CD14-positive monocyte (primary cell): ENCODE measurements around the gene BRICD5. TPM values are rescaled to one million over a fixed set of nuclear protein-coding genes. Genes with fewer than 3 reads are reported as not detected.

Experiments
- DNase-seq, 3 donors: peaks; one replicate each; pipeline ENCODE4 v3.0.0-alpha.2; 2011 to 2022
- H2AFZ ChIP-seq: 2 replicates; pipeline ENCODE4 v1.6.0; 2012; ENCODE audit warnings: mild to moderate bottlenecking, low read depth, low read length, inconsistent platforms; ENCODE audit not compliant: insufficient read depth, poor library complexity, severe bottlenecking
- H3K27ac ChIP-seq, 2 donors: 1 replicate in 1 of 2; 2 replicates in 1 of 2; pipeline ENCODE4 v1.5.1; 2012 to 2013; ENCODE audit warnings: low read length in 2 of 2, control low read depth in 1 of 2, inconsistent platforms in 1 of 2, low read depth in 1 of 2, mild to moderate bottlenecking in 1 of 2
- H3K27me3 ChIP-seq, 2 donors: one replicate each; pipeline versions ENCODE4 v1.6.0 to v1.6.1; 2011 to 2013; ENCODE audit warnings: low read length in 2 of 2; ENCODE audit not compliant: control insufficient read depth in 2 of 2, insufficient read depth in 2 of 2
- H3K36me3 ChIP-seq, 2 donors: replicated peaks in 1 of 2; 1 replicate in 1 of 2; 2 replicates in 1 of 2; pipeline versions ENCODE4 v1.5.1 to v1.6.1; 2012 to 2013; ENCODE audit warnings: low read length in 2 of 2, control low read depth in 1 of 2, inconsistent platforms in 1 of 2, mild to moderate bottlenecking in 1 of 2; ENCODE audit not compliant: insufficient read depth in 2 of 2, control insufficient read depth in 1 of 2
- H3K4me1 ChIP-seq, 2 donors: 1 replicate in 1 of 2; 2 replicates in 1 of 2; pipeline versions ENCODE4 v1.5.1 to v1.6.1; 2012 to 2013; ENCODE audit warnings: low read length in 2 of 2, control low read depth in 1 of 2, inconsistent platforms in 1 of 2, mild to moderate bottlenecking in 1 of 2, moderate library complexity in 1 of 2; ENCODE audit not compliant: insufficient read depth in 2 of 2, control insufficient read depth in 1 of 2
- H3K4me2 ChIP-seq: replicated peaks from 2 replicates; pipeline ENCODE3; 2012; ENCODE audit warnings: low read length, moderate library complexity, mild to moderate bottlenecking; ENCODE audit not compliant: poor library complexity, severe bottlenecking; ENCODE audit errors: extremely low read depth
- H3K4me3 ChIP-seq, 3 experiments: fragments of 200-600 bp in 1 of 3; sonication (generic) in 1 of 3; replicated peaks in 1 of 3; 1 replicate in 2 of 3; 2 replicates in 1 of 3; pipeline ENCODE4 v1.5.1; 2011 to 2013; ENCODE audit warnings: low read length in 3 of 3, mild to moderate bottlenecking in 3 of 3, control low read depth in 2 of 3, low read depth in 2 of 3, inconsistent platforms in 1 of 3, moderate library complexity in 1 of 3
- H3K79me2 ChIP-seq: 2 replicates; pipeline ENCODE4 v1.6.0; 2012; ENCODE audit warnings: mild to moderate bottlenecking, control low read depth, inconsistent platforms, low read length, moderate library complexity; ENCODE audit not compliant: insufficient read depth
- H3K9ac ChIP-seq: 2 replicates; pipeline ENCODE4 v1.6.0; 2017; ENCODE audit warnings: low read length, mild to moderate bottlenecking; ENCODE audit not compliant: insufficient read depth, poor library complexity, severe bottlenecking
- H3K9me3 ChIP-seq, 2 donors: replicated peaks in 1 of 2; 1 replicate in 1 of 2; 2 replicates in 1 of 2; pipeline versions ENCODE4 v1.5.1 to v1.6.1; 2012 to 2013; ENCODE audit warnings: low read length in 2 of 2, control low read depth in 1 of 2; ENCODE audit not compliant: control insufficient read depth in 1 of 2, insufficient read depth in 1 of 2
- H4K20me1 ChIP-seq: 2 replicates; pipeline ENCODE4 v1.6.0; 2012; ENCODE audit warnings: mild to moderate bottlenecking, low read length, control low read depth, moderate library complexity; ENCODE audit not compliant: insufficient read depth
- H3K27ac Mint-ChIP-seq, 7 donors: one replicate each; pipeline ENCODE4 v1.8.0; 2020; ENCODE audit warnings: mild to moderate bottlenecking in 7 of 7, mixed read lengths in 7 of 7, moderate library complexity in 6 of 7, inconsistent platforms in 2 of 7
- H3K27me3 Mint-ChIP-seq, 3 donors: one replicate each; pipeline ENCODE4 v1.8.0; 2021 to 2022; ENCODE audit warnings: low read depth in 3 of 3, mild to moderate bottlenecking in 3 of 3, mixed read lengths in 3 of 3, moderate library complexity in 3 of 3, inconsistent platforms in 1 of 3
- H3K36me3 Mint-ChIP-seq, 2 donors: one replicate each; pipeline ENCODE4 v1.8.0; 2020; ENCODE audit warnings: mixed read lengths in 2 of 2, inconsistent platforms in 1 of 2, mild to moderate bottlenecking in 1 of 2
- H3K4me1 Mint-ChIP-seq: one replicate; pipeline ENCODE4 v1.8.0; 2020; ENCODE audit warnings: mild to moderate bottlenecking, mixed read lengths
- H3K4me3 Mint-ChIP-seq, 2 donors: one replicate each; pipeline ENCODE4 v1.8.0; 2020; ENCODE audit warnings: mild to moderate bottlenecking in 2 of 2, mixed read lengths in 2 of 2, moderate library complexity in 1 of 2
- H3K9me3 Mint-ChIP-seq, 7 donors: one replicate each; pipeline ENCODE4 v1.8.0; 2020 to 2022; ENCODE audit warnings: mixed read lengths in 7 of 7, mild to moderate bottlenecking in 6 of 7, moderate library complexity in 6 of 7, inconsistent platforms in 2 of 7
- CTCF ChIP-seq: fragments of 200-600 bp; IDR thresholded peaks from one replicate; pipeline ENCODE4 v1.8.0; 2022; ENCODE audit warnings: antibody characterized with exemption, mild to moderate bottlenecking
- WGBS: methylation state at CpG from one replicate; pipeline ENCODE4 v1.1.5; 2013; ENCODE audit warnings: missing lambda C conversion rate; ENCODE audit not compliant: insufficient coverage; 5-methylcytosine and 5-hydroxymethylcytosine counted together
- intact Hi-C, 2 donors: fragments of 100-400 bp; cut with micrococcal nuclease; formaldehyde crosslinking; loops; one replicate each; pipeline versions ENCODE4 v1.15.0 to v1.15.1; 2023
- polyA plus RNA-seq, 3 donors: library from polyadenylated mRNA; depleted of rRNA in 1 of 3; unstranded in 2 of 3; stranded (reverse) in 1 of 3; fragments of 300-500 nt in 2 of 3; fragments of >200 nt in 1 of 3; fragmentation: Illumina TruSeq in 2 of 3; gene quantifications; 1 replicate in 2 of 3; 2 replicates in 1 of 3; pipeline ENCODE4 v1.2.3, GENCODE V29; 2012 to 2021

The BRICD5 gene
- polyA plus RNA-seq, 3 donors, result 8.8 TPM; not detected in 2

GRCh38 chr16:2237493-2238149 is 27.0 kb upstream of the BRICD5 start:
- Histone ChIP-seq H3K4me3 (no peak overlapping the region), H2AFZ (no peak overlapping the region), H3K36me3 (peaks cover 34 to 43% of the 10 kb centered on the region in 2 donors), H3K4me2 (no peak overlapping the region), H3K27ac (no peak overlapping the region), H3K4me1 (peaks cover 5 to 6% of the 10 kb centered on the region in 2 donors), H3K9ac (no peak overlapping the region), H4K20me1 (peaks cover 26% of the 10 kb centered on the region), H3K9me3 (no peaks in the 10 kb centered on the region), H3K79me2 (no peaks in the 10 kb centered on the region), H3K27me3 (peaks cover 18 to 38% of the 10 kb centered on the region in 2 donors)
- no peak for TF ChIP-seq CTCF
- Mint-ChIP-seq H3K4me3 (peak overlapping the region in 1 of 2 donors; percentile 48), H3K36me3 (peaks cover 40 to 57% of the 10 kb centered on the region in 2 donors), H3K9me3 (peaks cover 0 to 6% (median 0%) of the 10 kb centered on the region in 7 donors), H3K27me3 (peaks cover 35 to 50% (median 35%) of the 10 kb centered on the region in 3 donors), H3K4me1 (peaks cover 7% of the 10 kb centered on the region), H3K27ac (no peak overlapping the region)
- DNase-seq, result no peak
- intact Hi-C loops, result no loop called here
- WGBS, result 12% methylated on average over 64 of the region's 65 CpGs

DNA sequence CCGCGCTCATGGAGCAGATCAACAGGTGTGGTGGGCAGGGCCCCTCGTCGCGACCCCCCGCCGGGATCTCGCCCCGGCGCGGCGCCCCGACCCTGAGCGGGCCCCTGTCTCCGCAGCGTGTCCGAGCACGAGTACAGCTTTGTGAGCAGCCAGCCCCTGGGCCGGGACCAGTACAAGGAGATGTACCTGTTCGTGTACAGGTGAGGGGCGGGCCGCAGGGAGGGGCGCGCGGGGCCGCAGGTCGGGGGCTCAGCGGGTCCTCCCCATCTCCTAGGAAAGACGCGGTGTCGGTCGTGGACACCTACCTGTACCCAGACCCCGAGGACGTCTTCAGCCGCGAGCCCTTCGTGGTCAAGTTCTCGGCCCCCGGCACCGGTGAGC is 26.4 kb upstream of the BRICD5 start:
- H2AFZ ChIP-seq, result no peak overlapping the region
- H3K27ac ChIP-seq, result no peak overlapping the region
- Mint-ChIP-seq H3K36me3 (peaks cover 36 to 53% of the 10 kb centered on the region in 2 donors), H3K27ac (no peak overlapping the region), H3K4me3 (peak overlapping the region in 1 of 2 donors; percentile 35), H3K9me3 (peaks cover 0 to 6% (median 0%) of the 10 kb centered on the region in 7 donors), H3K4me1 (peaks cover 5% of the 10 kb centered on the region), H3K27me3 (peaks cover 35 to 50% (median 35%) of the 10 kb centered on the region in 3 donors)
- peaks cover 18 to 38% of the 10 kb centered on the region in 2 donors for H3K27me3 ChIP-seq
- H3K4me1 ChIP-seq, result peaks cover 5 to 6% of the 10 kb centered on the region in 2 donors
- H3K36me3 ChIP-seq, result peaks cover 33 to 43% of the 10 kb centered on the region in 2 donors
- TF ChIP-seq CTCF, result no peak
- H3K9ac ChIP-seq, result no peak overlapping the region
- no peaks in the 10 kb centered on the region for H3K9me3 ChIP-seq
- H3K4me2 ChIP-seq, result no peak overlapping the region
- no peaks in the 10 kb centered on the region for H3K79me2 ChIP-seq
- intact Hi-C loops, result no loop called here
- H3K4me3 ChIP-seq, result no peak overlapping the region
- DNase-seq, result no peak
- WGBS, result 3% methylated on average over 28 of the region's 40 CpGs
- H4K20me1 ChIP-seq, result peaks cover 26% of the 10 kb centered on the region
